Measurements from ENCODE around the gene ACSS3. TPM values are rescaled to one million over a fixed set of nuclear protein-coding genes. Genes with fewer than 3 reads are reported as not detected.
"Not testable (repeated sequence)": the region's sequence is repeated elsewhere in the genome, so short reads cannot be mapped to it uniquely, and the experiment has no call there.

ACSS3 gene
- total RNA-seq, 2 experiments from 2014 or later: not detected

- POLR2A ChIA-PET: no interaction called here
- Mint-ChIP-seq H3K27me3 (no peaks in the 10 kb centered on the region), H3K4me3 (no peak overlapping the region), H3K36me3 (no peaks in the 10 kb centered on the region), H3K4me1 (no peaks in the 10 kb centered on the region), H3K27ac (no peak overlapping the region), H3K9me3 (no peaks in the 10 kb centered on the region)
- ATAC-seq (ENCODE audit: low read depth): no peak
- DNase-seq: no peak
Measured at GRCh38 chr12:81207173-81207572, 129.3 kb downstream of the ACSS3 start.

GRCh38 chr12:81207664-81208063 is 129.8 kb downstream of the ACSS3 start:
- Mint-ChIP-seq H3K27me3 (no peaks in the 10 kb centered on the region), H3K9me3 (no peaks in the 10 kb centered on the region), H3K27ac (no peak overlapping the region), H3K4me3 (no peak overlapping the region), H3K36me3 (no peaks in the 10 kb centered on the region), H3K4me1 (no peaks in the 10 kb centered on the region)
- DNase-seq (no peak), ATAC-seq (ENCODE audit: low read depth) (no peak)
- POLR2A ChIA-PET: no interaction called here

- POLR2A ChIA-PET: no interaction called here
- no peak for DNase-seq
- ATAC-seq (ENCODE audit: low read depth): no peak
- Mint-ChIP-seq H3K4me3 (no peak overlapping the region), H3K9me3 (no peaks in the 10 kb centered on the region), H3K4me1 (no peaks in the 10 kb centered on the region), H3K27ac (no peak overlapping the region), H3K36me3 (no peaks in the 10 kb centered on the region), H3K27me3 (no peaks in the 10 kb centered on the region)
Measured at GRCh38 chr12:81208187-81208911, 130.5 kb downstream of the ACSS3 start.

- H3K27me3 Mint-ChIP-seq: no peaks in the 10 kb centered on the region
- no peak overlapping the region for H3K27ac Mint-ChIP-seq
- POLR2A ChIA-PET: no interaction called here
- no peak for DNase-seq
- H3K4me3 Mint-ChIP-seq: no peak overlapping the region
- no peaks in the 10 kb centered on the region for H3K4me1 Mint-ChIP-seq
- no peaks in the 10 kb centered on the region for H3K36me3 Mint-ChIP-seq
- no peaks in the 10 kb centered on the region for H3K9me3 Mint-ChIP-seq
- no peak for ATAC-seq (ENCODE audit: low read depth)
Measured at GRCh38 chr12:81209012-81209411, 131.1 kb downstream of the ACSS3 start.

- H3K27ac Mint-ChIP-seq; POLR2A ChIA-PET; DNase-seq; H3K9me3 Mint-ChIP-seq; ATAC-seq (ENCODE audit: low read depth); H3K27me3 Mint-ChIP-seq; H3K36me3 Mint-ChIP-seq; H3K4me1 Mint-ChIP-seq; H3K4me3 Mint-ChIP-seq: not testable (repeated sequence)
Measured at GRCh38 chr12:81209772-81210225, 131.9 kb downstream of the ACSS3 start.

- POLR2A ChIA-PET: no interaction called here
- Mint-ChIP-seq H3K36me3 (no peaks in the 10 kb centered on the region), H3K9me3 (no peaks in the 10 kb centered on the region), H3K4me1 (no peaks in the 10 kb centered on the region), H3K27me3 (no peaks in the 10 kb centered on the region), H3K4me3 (no peak overlapping the region), H3K27ac (no peak overlapping the region)
- ATAC-seq (ENCODE audit: low read depth) (no peak), DNase-seq (no peak)
Measured at GRCh38 chr12:81211306-81211705, 133.4 kb downstream of the ACSS3 start.

GRCh38 chr12:81212996-81213696 is 135.3 kb downstream of the ACSS3 start:
- H3K36me3 Mint-ChIP-seq: no peaks in the 10 kb centered on the region
- no peak overlapping the region for H3K27ac Mint-ChIP-seq
- H3K4me3 Mint-ChIP-seq: no peak overlapping the region
- ATAC-seq (ENCODE audit: low read depth) (no peak), DNase-seq (no peak)
- no peaks in the 10 kb centered on the region for H3K9me3 Mint-ChIP-seq
- no peaks in the 10 kb centered on the region for H3K27me3 Mint-ChIP-seq
- POLR2A ChIA-PET: no interaction called here
- H3K4me1 Mint-ChIP-seq: no peaks in the 10 kb centered on the region

GRCh38 chr12:81216739-81217138 is 138.9 kb downstream of the ACSS3 start:
- Mint-ChIP-seq H3K9me3 (no peaks in the 10 kb centered on the region), H3K4me3 (no peak overlapping the region), H3K27me3 (no peaks in the 10 kb centered on the region), H3K36me3 (no peaks in the 10 kb centered on the region), H3K4me1 (no peaks in the 10 kb centered on the region), H3K27ac (no peak overlapping the region)
- DNase-seq: no peak
- ATAC-seq (ENCODE audit: low read depth): no peak
- POLR2A ChIA-PET: no interaction called here

- POLR2A ChIA-PET: no interaction called here
- ATAC-seq (ENCODE audit: low read depth): no peak
- H3K4me3 Mint-ChIP-seq: no peak overlapping the region
- DNase-seq: no peak
- no peak overlapping the region for H3K27ac Mint-ChIP-seq
- H3K9me3 Mint-ChIP-seq: no peaks in the 10 kb centered on the region
- no peaks in the 10 kb centered on the region for H3K27me3 Mint-ChIP-seq
- H3K4me1 Mint-ChIP-seq: no peaks in the 10 kb centered on the region
- no peaks in the 10 kb centered on the region for H3K36me3 Mint-ChIP-seq
Measured at GRCh38 chr12:81221681-81222080, 143.8 kb downstream of the ACSS3 start.

GRCh38 chr12:81222846-81223592 is 145.1 kb downstream of the ACSS3 start:
- H3K27me3 Mint-ChIP-seq: no peaks in the 10 kb centered on the region
- no peaks in the 10 kb centered on the region for H3K36me3 Mint-ChIP-seq
- H3K4me1 Mint-ChIP-seq: no peaks in the 10 kb centered on the region
- no peak overlapping the region for H3K27ac Mint-ChIP-seq
- no peak for DNase-seq
- POLR2A ChIA-PET: no interaction called here
- no peak for ATAC-seq (ENCODE audit: low read depth)
- H3K4me3 Mint-ChIP-seq: no peak overlapping the region
- H3K9me3 Mint-ChIP-seq: no peaks in the 10 kb centered on the region

GRCh38 chr12:81224626-81225025 is 146.7 kb downstream of the ACSS3 start:
- no peak overlapping the region for H3K4me3 Mint-ChIP-seq
- H3K36me3 Mint-ChIP-seq: no peaks in the 10 kb centered on the region
- H3K9me3 Mint-ChIP-seq: no peaks in the 10 kb centered on the region
- ATAC-seq (ENCODE audit: low read depth) (no peak), DNase-seq (no peak)
- no peaks in the 10 kb centered on the region for H3K4me1 Mint-ChIP-seq
- no peaks in the 10 kb centered on the region for H3K27me3 Mint-ChIP-seq
- no peak overlapping the region for H3K27ac Mint-ChIP-seq
- POLR2A ChIA-PET: no interaction called here

- Mint-ChIP-seq H3K27ac (no peak overlapping the region), H3K27me3 (no peaks in the 10 kb centered on the region), H3K4me3 (no peak overlapping the region), H3K4me1 (no peaks in the 10 kb centered on the region), H3K36me3 (no peaks in the 10 kb centered on the region), H3K9me3 (no peaks in the 10 kb centered on the region)
- DNase-seq: no peak
- no peak for ATAC-seq (ENCODE audit: low read depth)
- POLR2A ChIA-PET: no interaction called here
Measured at GRCh38 chr12:81229759-81230158, 151.9 kb downstream of the ACSS3 start.

GRCh38 chr12:81231574-81232368 is 153.9 kb downstream of the ACSS3 start:
- Mint-ChIP-seq H3K36me3 (no peaks in the 10 kb centered on the region), H3K9me3 (no peaks in the 10 kb centered on the region), H3K27ac (no peak overlapping the region), H3K4me3 (no peak overlapping the region), H3K27me3 (no peaks in the 10 kb centered on the region), H3K4me1 (no peaks in the 10 kb centered on the region)
- ATAC-seq (ENCODE audit: low read depth): no peak
- POLR2A ChIA-PET: no interaction called here
- no peak for DNase-seq
